HEK293 (cell line): ENCODE data around the gene TMEM164.

Experiments used
- CTCF ChIA-PET: fragments of 350-600 bp; formaldehyde crosslinking; extraction: SDS; loops from one replicate; lab custom pipeline; 2021; ENCODE audit warnings: antibody characterized with exemption; lab: Yijun Ruan, JAX
- POLR2A ChIA-PET: fragments of 300-600 bp; formaldehyde crosslinking; extraction: SDS; loops from one replicate; lab custom pipeline; 2020; ENCODE audit warnings: antibody characterized with exemption, inconsistent platforms; lab: Yijun Ruan, JAX
- H3K27ac ChIP-seq: fragments of 200-500 bp; sonication (Bioruptor generic); 2 replicates; pipeline ENCODE4 v1.5.1; 2014; ENCODE audit warnings: low read depth, low read length, control low read depth, inconsistent platforms; ENCODE audit errors: extremely low read depth
- H3K36me3 ChIP-seq, 2 experiments: fragments of 200-500 bp in 1 of 2; sonication (Bioruptor generic) in 1 of 2; 1 replicate in 1 of 2; 2 replicates in 1 of 2; pipeline ENCODE4 v1.5.1; 2014 to 2017; ENCODE audit warnings: inconsistent platforms in 2 of 2, low read length in 2 of 2; ENCODE audit not compliant: control insufficient read depth in 2 of 2, insufficient read depth in 1 of 2
- H3K4me1 ChIP-seq: fragments of 200-500 bp; sonication (Bioruptor generic); 2 replicates; pipeline ENCODE4 v1.5.1; 2014; ENCODE audit warnings: mild to moderate bottlenecking, low read length, inconsistent platforms; ENCODE audit not compliant: control insufficient read depth, insufficient read depth
- H3K4me3 ChIP-seq: 2 replicates; pipeline ENCODE4 v1.5.1; 2011; ENCODE audit warnings: low read depth, mild to moderate bottlenecking, control low read depth, low read length, moderate library complexity
- H3K9me3 ChIP-seq: fragments of 200-500 bp; sonication (Bioruptor generic); 2 replicates; pipeline ENCODE4 v1.5.1; 2014; ENCODE audit warnings: low read depth, low read length, inconsistent platforms; ENCODE audit not compliant: control insufficient read depth, insufficient read depth
- MZF1 ChIP-seq: fragments of 450-650 bp; formaldehyde crosslinking; IDR thresholded peaks from 2 replicates; pipeline ENCODE4 v1.5.1; 2017; ENCODE audit warnings: missing biosample characterization, missing genetic modification characterization, borderline replicate concordance
- SETDB1 ChIP-seq: IDR thresholded peaks from one replicate; pipeline ENCODE4 v1.6.1; 2017; ENCODE audit warnings: mild to moderate bottlenecking, low read length, moderate library complexity, mixed read lengths; ENCODE audit not compliant: insufficient read length
- TRIM28 ChIP-seq: IDR thresholded peaks from 2 replicates; pipeline ENCODE4 v1.6.1; 2011; ENCODE audit warnings: low read length, control low read depth, borderline replicate concordance
- ZBTB17 ChIP-seq: fragments of 450-650 bp; formaldehyde crosslinking; IDR thresholded peaks from 2 replicates; pipeline ENCODE4 v1.5.1; 2016; ENCODE audit warnings: missing biosample characterization, missing genetic modification characterization
- ZFP41 ChIP-seq: fragments of 450-650 bp; formaldehyde crosslinking; IDR thresholded peaks from 2 replicates; pipeline ENCODE4 v1.5.1; 2016; ENCODE audit warnings: missing biosample characterization, missing genetic modification characterization, borderline replicate concordance
- ZNF121 ChIP-seq: fragments of 450-650 bp; formaldehyde crosslinking; IDR thresholded peaks from 2 replicates; pipeline ENCODE4 v1.5.1; 2016; ENCODE audit warnings: missing biosample characterization, missing genetic modification characterization
- ZNF140 ChIP-seq: fragments of 450-650 bp; formaldehyde crosslinking; IDR thresholded peaks from 2 replicates; pipeline ENCODE4 v1.5.1; 2016; ENCODE audit warnings: missing biosample characterization, missing genetic modification characterization
- ZNF2 ChIP-seq: fragments of 450-650 bp; formaldehyde crosslinking; IDR thresholded peaks from 2 replicates; pipeline ENCODE4 v1.5.1; 2016; ENCODE audit warnings: missing biosample characterization, missing genetic modification characterization
- ZNF214 ChIP-seq: fragments of 450-650 bp; formaldehyde crosslinking; IDR thresholded peaks from 2 replicates; pipeline ENCODE4 v1.5.1; 2017; ENCODE audit warnings: missing biosample characterization, mild to moderate bottlenecking, missing genetic modification characterization, borderline replicate concordance
- ZNF223 ChIP-seq: fragments of 450-650 bp; formaldehyde crosslinking; IDR thresholded peaks from 2 replicates; pipeline ENCODE4 v1.5.1; 2016; ENCODE audit warnings: missing biosample characterization, missing genetic modification characterization
- ZNF488 ChIP-seq: fragments of 450-650 bp; formaldehyde crosslinking; IDR thresholded peaks from 2 replicates; pipeline ENCODE4 v1.5.1; 2016; ENCODE audit warnings: missing biosample characterization, missing genetic modification characterization
- ZNF521 ChIP-seq: fragments of 450-650 bp; formaldehyde crosslinking; IDR thresholded peaks from 2 replicates; pipeline ENCODE4 v1.5.1; 2017; ENCODE audit warnings: missing biosample characterization, mild to moderate bottlenecking, missing genetic modification characterization
- ZNF529 ChIP-seq: fragments of 450-650 bp; formaldehyde crosslinking; IDR thresholded peaks from 2 replicates; pipeline ENCODE4 v1.5.1; 2017; ENCODE audit warnings: missing genetic modification characterization, missing biosample characterization; ENCODE audit not compliant: insufficient replicate concordance
- ZNF600 ChIP-seq: fragments of 450-650 bp; formaldehyde crosslinking; IDR thresholded peaks from 2 replicates; pipeline ENCODE4 v1.5.1; 2016; ENCODE audit warnings: missing biosample characterization, missing genetic modification characterization
- ZNF639 ChIP-seq: fragments of 450-650 bp; formaldehyde crosslinking; IDR thresholded peaks from 2 replicates; pipeline ENCODE4 v1.5.1; 2016; ENCODE audit warnings: missing biosample characterization, missing genetic modification characterization
- ZNF664 ChIP-seq: fragments of 450-650 bp; formaldehyde crosslinking; IDR thresholded peaks from 2 replicates; pipeline ENCODE4 v1.5.1; 2016; ENCODE audit warnings: missing biosample characterization, missing genetic modification characterization

The TMEM164 gene

GRCh38 chrX:110055616-110056015, 52.7 kb downstream of the TMEM164 start:
- H3K4me3 ChIP-seq = no peak overlapping the region
- H3K36me3 ChIP-seq = peaks cover 0 to 7% of the 10 kb centered on the region in 2 experiments; a peak in 2 of 3 replicates
- no peaks in the 10 kb centered on the region for H3K9me3 ChIP-seq
- no peak overlapping the region for H3K27ac ChIP-seq
- TF ChIP-seq ZNF121 = no peak
- no peak for TF ChIP-seq ZNF214 (tag by site-specific recombination)
- no peak for TF ChIP-seq MZF1 (tag by site-specific recombination)
- no peak for TF ChIP-seq ZNF521 (tag by site-specific recombination)
- no peak for TF ChIP-seq ZNF488 (tag by site-specific recombination)
- TF ChIP-seq ZFP41 (tag by site-specific recombination) = no peak
- no peak for TF ChIP-seq TRIM28
- TF ChIP-seq ZNF2 = no peak
- no peaks in the 10 kb centered on the region for H3K4me1 ChIP-seq
- ChIA-PET POLR2A (no interaction called here), CTCF (interaction anchor here (0.6 to 1.7 kb wide), 2 partner anchors 8 to 352 kb away, joined by 3 to 4 read pairs; no protein-coding TSS in a partner anchor)

- H3K4me3 ChIP-seq = no peak overlapping the region
- POLR2A ChIA-PET = no interaction called here
- TF ChIP-seq ZNF140 (tag by site-specific recombination) = peak; percentile 30; the same call in 1 of the 2 replicates
- TF ChIP-seq ZNF600 (tag by site-specific recombination) = no peak
- TF ChIP-seq, all 188 proteins: peak for 1
Observed at GRCh38 chrX:110056419-110056818, 53.5 kb downstream of the TMEM164 start.

GRCh38 chrX:110059410-110059809, 56.5 kb downstream of the TMEM164 start:
- Histone ChIP-seq H3K9me3 (no peaks in the 10 kb centered on the region), H3K4me1 (no peaks in the 10 kb centered on the region)
- ChIA-PET POLR2A (no interaction called here), CTCF (interaction anchor here (0.6 kb wide), 1 partner anchor 13 kb away, joined by 4 read pairs; no protein-coding TSS in a partner anchor)
- TF ChIP-seq ZNF223 (tag by site-specific recombination) (no peak), ZNF664 (no peak)
- TF ChIP-seq, all 188 proteins: peak for 0
- Histone ChIP-seq H3K36me3 (peaks cover 0 to 1% of the 10 kb centered on the region in 2 experiments; a peak in 1 of 3 replicates), H3K4me3 (no peak overlapping the region), H3K27ac (no peak overlapping the region)

More at GRCh38 chrX:110056419-110056818, 53.5 kb downstream of the TMEM164 start:
- Histone ChIP-seq H3K27ac (no peak overlapping the region), H3K4me1 (no peaks in the 10 kb centered on the region), H3K9me3 (no peaks in the 10 kb centered on the region), H3K36me3 (peaks cover 0 to 7% of the 10 kb centered on the region in 2 experiments; a peak in 2 of 3 replicates)
- CTCF ChIA-PET = interaction anchor here (1.7 kb wide), 1 partner anchor 8 kb away, joined by 4 read pairs; no protein-coding TSS in a partner anchor

- ChIA-PET CTCF (no interaction called here), POLR2A (no interaction called here)
- H3K27ac ChIP-seq = no peak overlapping the region
- no peak overlapping the region for H3K4me3 ChIP-seq
- H3K4me1 ChIP-seq = no peaks in the 10 kb centered on the region
- peak; percentile 11 for TF ChIP-seq SETDB1
- no peak for TF ChIP-seq ZNF639 (tag by site-specific recombination)
- TF ChIP-seq ZBTB17 (tag by site-specific recombination) = no peak
- peak; percentile 96 for TF ChIP-seq ZNF529
- H3K36me3 ChIP-seq = no peaks in the 10 kb centered on the region
- no peaks in the 10 kb centered on the region for H3K9me3 ChIP-seq
Observed at GRCh38 chrX:110060317-110060716, 57.4 kb downstream of the TMEM164 start.
